IMR-90 (cell line): Measurements from ENCODE around the gene PCED1B. TPM values are rescaled to one million over a fixed set of nuclear protein-coding genes. Genes with fewer than 3 reads are reported as not detected.

ENCODE experiments used
- ATAC-seq: fragments of 200-7000 bp; cut with Tn5 transposase; 2 replicates; pipeline ENCODE4 v1.9.1; 2020; ENCODE audit warnings: low read depth, mild to moderate bottlenecking, moderate library complexity
- BruUV-seq: library from RNA; stranded (reverse); fragments of 400-500 nt; replicated peaks from 2 replicates; lab custom pipeline; 2021; lab: Mats Ljungman, UMichigan
- CTCF ChIA-PET: fragments of 300-600 bp; formaldehyde crosslinking; extraction: SDS; loops from one replicate; lab custom pipeline; 2021; ENCODE audit warnings: antibody characterized with exemption; lab: Yijun Ruan, JAX
- POLR2A ChIA-PET: fragments of 300-600 bp; sonication (Branson Sonifier 250); formaldehyde crosslinking; loops from one replicate; lab custom pipeline; 2022; ENCODE audit warnings: antibody characterized with exemption; ENCODE audit not compliant: unreplicated experiment; lab: Charles Lee
- DNase-seq: peaks from one replicate; pipeline ENCODE4 v3.0.0; 2013
- H2AFZ ChIP-seq: replicated peaks from 2 replicates; pipeline ENCODE3; 2013; ENCODE audit warnings: low read length, mild to moderate bottlenecking; ENCODE audit not compliant: poor library complexity
- H2AK5ac ChIP-seq: 2 replicates; pipeline ENCODE4 v1.6.1; 2013; ENCODE audit warnings: low read depth, low read length, inconsistent platforms
- H2AK9ac ChIP-seq: replicated peaks from 2 replicates; pipeline ENCODE3; 2013; ENCODE audit warnings: mild to moderate bottlenecking, low read depth, low read length, moderate library complexity; ENCODE audit not compliant: poor library complexity
- H2BK120ac ChIP-seq: 2 replicates; pipeline ENCODE4 v1.6.1; 2013; ENCODE audit warnings: low read depth, low read length, inconsistent platforms
- H2BK15ac ChIP-seq: 3 replicates; pipeline ENCODE4 v1.6.1; 2013; ENCODE audit warnings: low read depth, low read length, inconsistent platforms
- H2BK20ac ChIP-seq: 2 replicates; pipeline ENCODE4 v1.6.1; 2013; ENCODE audit warnings: low read depth, mild to moderate bottlenecking, inconsistent platforms, low read length, moderate library complexity
- H2BK5ac ChIP-seq: 2 replicates; pipeline ENCODE4 v1.6.1; 2013; ENCODE audit warnings: mild to moderate bottlenecking, low read depth, low read length, inconsistent platforms; ENCODE audit not compliant: poor library complexity, severe bottlenecking
- H3K14ac ChIP-seq: replicated peaks from 2 replicates; pipeline ENCODE4 v1.6.1; 2013; ENCODE audit warnings: low read depth, low read length, inconsistent platforms
- H3K18ac ChIP-seq: 2 replicates; pipeline ENCODE4 v1.6.1; 2013; ENCODE audit warnings: low read depth, low read length, control low read depth
- H3K23ac ChIP-seq: 2 replicates; pipeline ENCODE4 v1.6.1; 2013; ENCODE audit warnings: low read depth, low read length, inconsistent platforms
- H3K27ac ChIP-seq: 2 replicates; pipeline ENCODE4 v1.5.1; 2013; ENCODE audit warnings: mild to moderate bottlenecking, control low read depth, low read length; ENCODE audit not compliant: insufficient read depth
- H3K27me3 ChIP-seq: 2 replicates; pipeline ENCODE4 v1.6.1; 2013; ENCODE audit warnings: low read length; ENCODE audit not compliant: control insufficient read depth, insufficient read depth
- H3K36me3 ChIP-seq: 2 replicates; pipeline ENCODE4 v1.6.1; 2013; ENCODE audit warnings: low read length, mixed read lengths; ENCODE audit not compliant: control insufficient read depth, insufficient read depth
- H3K4ac ChIP-seq: 2 replicates; pipeline ENCODE4 v1.6.1; 2013; ENCODE audit warnings: low read depth, low read length, inconsistent platforms
- H3K4me1 ChIP-seq: 2 replicates; pipeline ENCODE4 v1.6.1; 2013; ENCODE audit warnings: low read length, mixed read lengths; ENCODE audit not compliant: control insufficient read depth, insufficient read depth
- H3K4me2 ChIP-seq: 2 replicates; pipeline ENCODE4 v1.6.1; 2013; ENCODE audit warnings: low read depth, mild to moderate bottlenecking, control low read depth, low read length, moderate library complexity
- H3K4me3 ChIP-seq: 2 replicates; pipeline ENCODE4 v1.5.1; 2013; ENCODE audit warnings: low read depth, mild to moderate bottlenecking, control low read depth, low read length, moderate library complexity; ENCODE audit not compliant: insufficient read depth
- H3K56ac ChIP-seq: 2 replicates; pipeline ENCODE4 v1.6.1; 2013; ENCODE audit warnings: low read length, inconsistent platforms; ENCODE audit not compliant: insufficient read depth; ENCODE audit errors: extremely low read depth
- H3K79me1 ChIP-seq, 2 experiments: 2 replicates each; pipeline ENCODE4 v1.6.1; 2013; ENCODE audit warnings: low read length in 2 of 2, inconsistent platforms in 1 of 2, low read depth in 1 of 2
- H3K9ac ChIP-seq: 2 replicates; pipeline ENCODE4 v1.6.1; 2013; ENCODE audit warnings: low read depth, low read length, control low read depth
- H3K9me1 ChIP-seq: 2 replicates; pipeline ENCODE4 v1.6.1; 2013; ENCODE audit warnings: low read length, inconsistent platforms; ENCODE audit not compliant: insufficient read depth
- H3K9me3 ChIP-seq: 2 replicates; pipeline ENCODE4 v1.6.1; 2013; ENCODE audit warnings: low read length; ENCODE audit not compliant: control insufficient read depth, insufficient read depth
- H4K20me1 ChIP-seq: 2 replicates; pipeline ENCODE4 v1.6.1; 2013; ENCODE audit warnings: low read length, inconsistent platforms; ENCODE audit not compliant: insufficient read depth
- H4K5ac ChIP-seq: 2 replicates; pipeline ENCODE4 v1.6.1; 2013; ENCODE audit warnings: mild to moderate bottlenecking, low read depth, low read length, control low read depth
- H4K8ac ChIP-seq, 2 experiments: 2 replicates each; pipeline ENCODE4 v1.6.1; 2013; ENCODE audit warnings: low read depth in 2 of 2, low read length in 2 of 2, control low read depth in 1 of 2, inconsistent platforms in 1 of 2
- H4K91ac ChIP-seq: 2 replicates; pipeline ENCODE4 v1.6.1; 2013; ENCODE audit warnings: low read depth, low read length, inconsistent platforms; ENCODE audit not compliant: insufficient read depth
- MAFK ChIP-seq: IDR thresholded peaks from 2 replicates; pipeline ENCODE4 v1.6.1; 2012; ENCODE audit warnings: low read depth, low read length, improper control_type of control experiment
- WGBS, 2 experiments: methylation state at CpG; one replicate each; pipeline versions ENCODE4 v1.1.5 to v1.1.7; 2013; ENCODE audit warnings: missing lambda C conversion rate in 2 of 2; ENCODE audit not compliant: insufficient read length in 1 of 2; ENCODE audit errors: extremely low coverage in 2 of 2; 5-methylcytosine and 5-hydroxymethylcytosine counted together
- dilution Hi-C: fragments of 300-500 bp; cut with HindIII; formaldehyde crosslinking; loops from one replicate; pipeline ENCODE4 v1.14.3; 2018; ENCODE audit warnings: low sequenced_read_pairs; ENCODE audit not compliant: unreplicated experiment
- in situ Hi-C: fragments of 300-500 bp; cut with MboI; formaldehyde crosslinking; loops from 3 replicates; pipeline ENCODE4 v1.14.3; 2019; ENCODE audit warnings: low sequenced_read_pairs, inconsistent platforms, mixed read lengths
- intact Hi-C: fragments of 100-400 bp; cut with micrococcal nuclease; formaldehyde crosslinking; loops from 2 replicates; pipeline ENCODE4 v1.10.0; 2022
- polyA plus RNA-seq, 3 experiments: library from polyadenylated mRNA; depleted of rRNA; stranded (reverse); fragments of >200 nt; gene quantifications; 2 replicates each; pipeline ENCODE4 v1.2.3, GENCODE V29; 2012; ENCODE audit warnings: low replicate concordance in 1 of 3
- total RNA-seq: library from RNA; depleted of rRNA; stranded (reverse); fragments of >200 nt; gene quantifications from 2 replicates; pipeline ENCODE4 v1.2.3, GENCODE V29; 2012
- TF ChIP-seq, protein P1 (sequence below): fragments of 150-350 bp; IDR thresholded peaks from 2 replicates; pipeline ENCODE4 v1.6.1; 2017; ENCODE audit warnings: mild to moderate bottlenecking, antibody characterized with exemption, low read length, low read depth

Gene PCED1B
- total and polyA plus RNA-seq, 2 of the 4 experiments (the other 2 are of a cell fraction) = 0.36 to 2.6 TPM

DNA sequence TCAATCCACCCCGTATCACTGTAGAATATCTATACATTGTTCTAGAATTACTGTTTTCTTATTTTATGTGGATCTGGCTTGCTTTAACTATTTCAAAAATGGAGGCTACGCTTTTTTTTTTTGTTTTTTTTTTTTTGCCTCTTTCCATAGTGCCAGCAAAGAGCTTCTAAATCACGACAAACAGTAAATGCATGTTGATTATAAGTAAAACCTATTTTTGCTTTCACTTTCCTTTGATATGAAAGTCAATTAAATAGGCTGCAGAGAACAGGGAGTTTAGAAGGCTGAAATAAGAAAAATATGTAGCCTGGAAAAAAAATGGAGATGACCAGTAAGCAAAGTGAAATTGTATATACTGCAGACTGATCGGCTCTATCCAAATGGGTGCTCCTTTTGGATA, 112.6 kb downstream of the PCED1B start:
- in situ Hi-C loops = no loop called here
- Histone ChIP-seq H3K4me1 (peaks cover 16% of the 10 kb centered on the region), H3K56ac (no peak overlapping the region), H2BK120ac (no peak overlapping the region), H3K9me1 (peaks cover 8% of the 10 kb centered on the region), H3K27ac (no peak overlapping the region), H4K8ac (no peak overlapping the region), H3K4me3 (no peak overlapping the region), H2BK5ac (no peak overlapping the region), H3K36me3 (no peaks in the 10 kb centered on the region), H3K14ac (no peak overlapping the region), H3K9me3 (no peaks in the 10 kb centered on the region), H3K4me2 (no peak overlapping the region), H3K23ac (no peak overlapping the region), H3K18ac (no peak overlapping the region), H2AFZ (no peak overlapping the region), H2BK20ac (no peak overlapping the region), H2AK5ac (no peak overlapping the region), H3K79me1 (peaks cover 0 to 6% of the 10 kb centered on the region in 2 experiments; a peak in 1 of 4 replicates), H2BK15ac (no peak overlapping the region), H4K5ac (no peak overlapping the region), H2AK9ac (no peak overlapping the region), H3K27me3 (no peaks in the 10 kb centered on the region), H4K20me1 (no peaks in the 10 kb centered on the region), H3K9ac (no peak overlapping the region), H4K91ac (no peak overlapping the region), H3K4ac (no peak overlapping the region)
- intact Hi-C loops = no loop called here
- ATAC-seq (no peak), DNase-seq (no peak)
- ChIA-PET CTCF (interaction anchor here (1.1 kb wide), 1 partner anchor 27 kb away, joined by 5 read pairs; no protein-coding TSS in a partner anchor), POLR2A (interaction anchor here (0.7 kb wide), 1 partner anchor 10 kb away, joined by 4 read pairs; no protein-coding TSS in a partner anchor)
- no TSS peak for BruUV-seq
- no CpG with 5 or more reads among the region's 4 CpGs for WGBS, 2 experiments
- TF ChIP-seq, protein P1, sequence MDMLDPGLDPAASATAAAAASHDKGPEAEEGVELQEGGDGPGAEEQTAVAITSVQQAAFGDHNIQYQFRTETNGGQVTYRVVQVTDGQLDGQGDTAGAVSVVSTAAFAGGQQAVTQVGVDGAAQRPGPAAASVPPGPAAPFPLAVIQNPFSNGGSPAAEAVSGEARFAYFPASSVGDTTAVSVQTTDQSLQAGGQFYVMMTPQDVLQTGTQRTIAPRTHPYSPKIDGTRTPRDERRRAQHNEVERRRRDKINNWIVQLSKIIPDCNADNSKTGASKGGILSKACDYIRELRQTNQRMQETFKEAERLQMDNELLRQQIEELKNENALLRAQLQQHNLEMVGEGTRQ = no peak
- TF ChIP-seq MAFK = no peak
- dilution Hi-C loops = no loop called here
